ENCODE measurements around the gene RRAGD.

RRAGD gene

GRCh38 chr6:89323511-89323971 lies 88.5 kb downstream of the RRAGD start:
- H3K27ac ChIP-seq: no peak overlapping the region
- H3K27me3 ChIP-seq: no peaks in the 10 kb centered on the region
- H4K20me1 ChIP-seq: no peaks in the 10 kb centered on the region
- no peak overlapping the region for H3K9ac ChIP-seq
- no peaks in the 10 kb centered on the region for H3K4me1 ChIP-seq
- H3K9me3 ChIP-seq: no peaks in the 10 kb centered on the region
- no peak overlapping the region for H3K4me2 ChIP-seq
- no peak overlapping the region for H3K4me3 ChIP-seq
- no peak for TF ChIP-seq Cebpa-rat (IDR thresholded peaks at IDR 0.05)
- peaks cover 22% of the 10 kb centered on the region for H3K36me3 ChIP-seq

GRCh38 chr6:89321131-89321970 lies 90.7 kb downstream of the RRAGD start:
- Histone ChIP-seq H3K27me3 (no peaks in the 10 kb centered on the region), H3K36me3 (peaks cover 7% of the 10 kb centered on the region; the same call in 1 of the 2 replicates), H3K4me1 (0 out of 2 replicates have a peak, but pooled peaks cover 10% of the 10 kb centered on the region), H3K9ac (no peak overlapping the region), H3K27ac (no peak overlapping the region), H3K9me3 (no peaks in the 10 kb centered on the region), H3K4me2 (no peak overlapping the region), H4K20me1 (no peaks in the 10 kb centered on the region), H3K4me3 (no peak overlapping the region)
- no peak for TF ChIP-seq Cebpa-rat (IDR thresholded peaks at IDR 0.05)

DNA sequence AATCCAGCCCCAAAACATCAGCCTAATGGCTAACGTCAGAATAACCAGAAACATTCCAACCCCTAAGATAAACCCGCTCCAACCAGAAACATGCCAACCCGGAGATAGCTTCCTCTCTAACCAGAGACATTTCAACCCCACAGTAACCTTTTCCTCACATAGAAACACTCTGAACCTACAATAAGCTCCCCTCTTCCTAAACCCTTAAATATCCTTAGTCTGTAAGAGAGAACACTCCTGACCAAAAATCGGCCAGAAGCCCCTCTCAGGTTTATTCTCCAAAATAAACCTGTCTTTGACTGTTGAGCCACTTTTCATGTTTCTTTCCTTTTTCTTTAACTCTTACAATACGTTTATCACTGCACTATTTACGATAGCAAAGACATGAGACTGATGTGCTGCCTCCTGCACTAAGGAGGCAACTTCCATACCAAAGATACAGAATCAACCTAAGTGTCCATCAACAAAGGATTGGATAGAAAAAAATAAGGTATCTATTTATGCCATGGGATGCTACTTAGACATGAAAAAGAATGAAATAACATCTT lies 92.0 kb downstream of the RRAGD start:
- Histone ChIP-seq H3K9me3 (no peaks in the 10 kb centered on the region), H3K9ac (no peak overlapping the region), H3K36me3 (no peaks in the 10 kb centered on the region; the same call in 1 of the 2 replicates), H3K27ac (no peak overlapping the region), H3K4me1 (0 out of 2 replicates have a peak, but pooled peaks cover 10% of the 10 kb centered on the region), H3K27me3 (no peaks in the 10 kb centered on the region), H3K4me3 (no peak overlapping the region), H4K20me1 (no peaks in the 10 kb centered on the region), H3K4me2 (no peak overlapping the region)
- TF ChIP-seq Cebpa-rat (IDR thresholded peaks at IDR 0.05): no peak

DNA sequence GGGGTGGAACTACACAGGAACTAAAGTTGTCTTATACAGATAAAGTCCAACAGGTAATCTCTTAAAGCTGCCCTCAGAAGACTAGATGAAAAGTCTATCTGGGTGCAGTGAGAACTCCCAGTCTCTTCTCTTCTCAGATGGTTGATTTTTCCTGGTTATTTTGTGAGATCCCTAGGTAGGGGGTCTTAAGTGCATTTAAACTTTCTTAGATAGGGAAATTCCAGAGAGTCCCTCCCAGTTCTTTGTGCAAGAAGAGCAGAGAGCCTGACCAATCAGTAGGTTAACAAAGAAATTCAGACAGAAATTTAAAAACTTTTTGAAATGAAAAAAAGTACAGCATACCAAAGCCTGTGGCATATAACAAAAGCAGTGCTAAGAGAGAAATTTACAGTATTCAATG lies 95.0 kb downstream of the RRAGD start:
- Histone ChIP-seq H3K27me3 (no peaks in the 10 kb centered on the region), H4K20me1 (no peaks in the 10 kb centered on the region), H3K4me1 (0 out of 2 replicates have a peak, but pooled peaks cover 10% of the 10 kb centered on the region), H3K4me3 (no peak overlapping the region), H3K9me3 (no peaks in the 10 kb centered on the region), H3K9ac (no peak overlapping the region), H3K36me3 (no peaks in the 10 kb centered on the region), H3K27ac (no peak overlapping the region), H3K4me2 (no peak overlapping the region)
- no peak for TF ChIP-seq Cebpa-rat (IDR thresholded peaks at IDR 0.05)

GRCh38 chr6:89315249-89315885 lies 96.7 kb downstream of the RRAGD start, which contains the start of gene GABRR2:
GABRR2 (minus strand) TSS chr6:89315299; CDS start chr6:89315165, 134 bp downstream.
- Histone ChIP-seq H3K9ac (no peak within 1 kb of the TSS), H3K9me3 (no peaks in the 10 kb centered on the region), H3K4me2 (no peak within 1 kb of the TSS), H4K20me1 (no peaks in the 10 kb centered on the region), H3K4me1 (0 out of 2 replicates have a peak, but pooled peaks cover 10% of the 10 kb centered on the region), H3K27me3 (no peaks in the 10 kb centered on the region), H3K4me3 (no peak within 1 kb of the TSS), H3K36me3 (no peaks in the 10 kb centered on the region), H3K27ac (no peak within 1 kb of the TSS)
- no peak for TF ChIP-seq Cebpa-rat (IDR thresholded peaks at IDR 0.05)

GRCh38 chr6:89314692-89315091 lies 97.4 kb downstream of the RRAGD start:
- Histone ChIP-seq H3K27ac (no peak overlapping the region), H3K36me3 (no peaks in the 10 kb centered on the region), H3K4me3 (no peak overlapping the region), H4K20me1 (no peaks in the 10 kb centered on the region), H3K27me3 (no peaks in the 10 kb centered on the region), H3K4me2 (no peak overlapping the region), H3K9me3 (no peaks in the 10 kb centered on the region), H3K4me1 (0 out of 2 replicates have a peak, but pooled peaks cover 10% of the 10 kb centered on the region), H3K9ac (no peak overlapping the region)
- TF ChIP-seq Cebpa-rat (IDR thresholded peaks at IDR 0.05): no peak
